ENCODE measurements around the gene PLEKHG2. TPM values are rescaled to one million over a fixed set of nuclear protein-coding genes. Genes with fewer than 3 reads are reported as not detected.

The PLEKHG2 gene
- total RNA-seq, 1 donor from 2014 or later, result 205 TPM

DNA sequence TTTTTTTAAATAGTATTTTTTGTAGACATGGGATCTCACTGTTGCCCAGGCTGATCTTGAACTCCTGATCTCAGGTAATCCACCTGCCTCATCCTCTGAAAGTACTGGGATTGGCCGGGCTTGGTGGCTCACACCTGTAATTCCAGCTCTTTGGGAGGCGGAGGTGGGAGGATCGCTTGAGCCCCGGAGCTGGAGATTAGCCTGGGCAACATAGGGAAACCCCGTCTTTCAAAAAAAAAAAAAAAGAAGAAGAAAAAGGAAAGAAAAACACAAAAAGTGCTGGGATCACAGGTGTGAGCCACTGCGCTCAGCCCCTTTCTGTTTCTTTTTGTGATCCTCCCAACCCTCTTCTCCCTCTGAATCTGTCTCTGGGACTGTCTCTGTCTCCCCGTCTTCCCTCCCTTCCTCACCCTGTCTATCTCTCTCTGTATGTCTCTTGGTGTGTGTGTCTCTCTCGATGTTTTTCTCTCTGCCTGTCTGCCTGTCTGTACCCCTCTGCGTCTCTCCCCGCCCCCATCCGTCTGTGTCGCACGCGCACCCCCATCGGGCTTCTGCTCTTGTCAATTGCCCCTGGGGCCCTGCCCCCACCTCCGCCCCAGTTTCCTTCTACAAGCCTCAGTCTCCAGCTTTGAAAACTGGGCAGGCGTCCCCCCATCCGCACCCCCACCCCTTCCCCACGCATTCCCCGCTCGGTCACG is 6.4 kb upstream of the PLEKHG2 start:
- Mint-ChIP-seq H3K4me3 (ENCODE audit: unreplicated experiment) (peak overlapping the region; percentile 91), H3K27ac (ENCODE audit: unreplicated experiment) (peak overlapping the region; percentile 60), H3K27me3 (ENCODE audit: unreplicated experiment) (peaks cover 8% of the 10 kb centered on the region), H3K9me3 (ENCODE audit: unreplicated experiment) (peaks cover 18% of the 10 kb centered on the region), H3K4me1 (ENCODE audit: low read depth, unreplicated experiment) (peaks cover 26% of the 10 kb centered on the region), H3K36me3 (ENCODE audit: unreplicated experiment) (no peaks in the 10 kb centered on the region)
- TF ChIP-seq, protein P1, sequence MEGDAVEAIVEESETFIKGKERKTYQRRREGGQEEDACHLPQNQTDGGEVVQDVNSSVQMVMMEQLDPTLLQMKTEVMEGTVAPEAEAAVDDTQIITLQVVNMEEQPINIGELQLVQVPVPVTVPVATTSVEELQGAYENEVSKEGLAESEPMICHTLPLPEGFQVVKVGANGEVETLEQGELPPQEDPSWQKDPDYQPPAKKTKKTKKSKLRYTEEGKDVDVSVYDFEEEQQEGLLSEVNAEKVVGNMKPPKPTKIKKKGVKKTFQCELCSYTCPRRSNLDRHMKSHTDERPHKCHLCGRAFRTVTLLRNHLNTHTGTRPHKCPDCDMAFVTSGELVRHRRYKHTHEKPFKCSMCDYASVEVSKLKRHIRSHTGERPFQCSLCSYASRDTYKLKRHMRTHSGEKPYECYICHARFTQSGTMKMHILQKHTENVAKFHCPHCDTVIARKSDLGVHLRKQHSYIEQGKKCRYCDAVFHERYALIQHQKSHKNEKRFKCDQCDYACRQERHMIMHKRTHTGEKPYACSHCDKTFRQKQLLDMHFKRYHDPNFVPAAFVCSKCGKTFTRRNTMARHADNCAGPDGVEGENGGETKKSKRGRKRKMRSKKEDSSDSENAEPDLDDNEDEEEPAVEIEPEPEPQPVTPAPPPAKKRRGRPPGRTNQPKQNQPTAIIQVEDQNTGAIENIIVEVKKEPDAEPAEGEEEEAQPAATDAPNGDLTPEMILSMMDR (IDR thresholded peaks at IDR 0.05; ENCODE audit: partially characterized antibody, unreplicated experiment), result no peak
- DNase-seq, result no peak

DNA sequence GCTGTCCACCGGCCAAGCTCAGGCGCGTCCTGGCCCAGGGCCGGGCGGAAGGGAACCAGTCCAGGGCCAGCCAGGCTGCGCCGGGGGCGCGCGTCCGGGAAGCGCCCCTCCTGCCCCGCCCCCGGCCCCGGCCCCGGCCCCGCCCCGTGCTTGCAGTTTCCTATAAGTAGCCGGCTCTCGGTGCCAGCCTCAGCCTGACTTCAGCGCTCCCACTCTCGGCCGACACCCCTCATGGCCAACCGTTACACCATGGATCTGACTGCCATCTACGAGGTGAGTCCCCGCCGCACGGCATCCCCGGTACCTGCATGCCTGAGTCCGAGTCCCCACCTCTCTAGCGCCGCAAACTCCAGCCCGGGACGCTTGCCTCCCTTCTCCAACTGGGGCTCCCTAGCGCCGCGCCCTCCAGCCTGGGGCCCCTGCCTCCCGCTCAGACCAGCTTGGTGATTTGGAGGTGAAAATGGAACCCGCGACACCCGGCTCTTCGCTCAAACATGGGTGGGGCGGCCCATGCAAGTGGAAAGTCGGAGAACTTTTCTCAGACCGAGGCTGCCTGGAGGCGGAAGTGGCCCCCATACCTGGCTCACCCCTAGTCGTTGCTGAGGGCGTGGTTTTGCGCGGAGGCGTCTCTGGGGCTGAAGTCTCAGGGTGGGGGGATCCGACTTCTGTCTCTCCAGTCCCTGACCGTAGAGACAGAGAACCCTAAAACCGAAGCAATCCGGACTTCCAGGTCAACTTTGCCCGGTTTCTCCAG is 5.6 kb upstream of the PLEKHG2 start, which contains the start of gene ZFP36:
Gene ZFP36 (plus strand): TSS at position 192 of the 754 bp plus-strand sequence. CDS start 58 bp downstream, at position 250.
- Mint-ChIP-seq H3K36me3 (ENCODE audit: unreplicated experiment) (no peaks in the 10 kb centered on the region), H3K27ac (ENCODE audit: unreplicated experiment) (peak within 1 kb of the TSS; percentile 60), H3K4me3 (ENCODE audit: unreplicated experiment) (peak within 1 kb of the TSS; percentile 91), H3K27me3 (ENCODE audit: unreplicated experiment) (peaks cover 12% of the 10 kb centered on the region), H3K4me1 (ENCODE audit: low read depth, unreplicated experiment) (peaks cover 24% of the 10 kb centered on the region), H3K9me3 (ENCODE audit: unreplicated experiment) (peaks cover 19% of the 10 kb centered on the region)
- TF ChIP-seq, protein P1 (IDR thresholded peaks at IDR 0.05; ENCODE audit: partially characterized antibody, unreplicated experiment), result no peak
- peak; percentile 73 for DNase-seq

DNA sequence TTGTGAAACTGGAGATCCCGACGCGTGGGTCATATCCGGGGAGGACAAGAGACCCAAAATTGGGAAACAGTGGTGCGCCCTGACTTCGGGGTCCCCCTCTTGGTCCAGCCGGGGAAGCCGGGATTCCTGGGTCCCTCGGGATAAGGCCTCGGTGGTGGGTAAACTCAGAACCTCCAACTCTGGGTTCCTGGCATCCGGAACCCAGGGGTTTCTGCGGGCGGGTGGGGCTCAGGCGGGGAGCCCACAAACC is 5.1 kb upstream of the PLEKHG2 start:
- no peak for DNase-seq
- Mint-ChIP-seq H3K9me3 (ENCODE audit: unreplicated experiment) (peaks cover 20% of the 10 kb centered on the region), H3K27me3 (ENCODE audit: unreplicated experiment) (peaks cover 16% of the 10 kb centered on the region), H3K4me3 (ENCODE audit: unreplicated experiment) (peak overlapping the region; percentile 85), H3K36me3 (ENCODE audit: unreplicated experiment) (no peaks in the 10 kb centered on the region), H3K27ac (ENCODE audit: unreplicated experiment) (no peak overlapping the region), H3K4me1 (ENCODE audit: low read depth, unreplicated experiment) (peaks cover 18% of the 10 kb centered on the region)
- TF ChIP-seq, protein P1 (IDR thresholded peaks at IDR 0.05; ENCODE audit: partially characterized antibody, unreplicated experiment), result no peak

DNA sequence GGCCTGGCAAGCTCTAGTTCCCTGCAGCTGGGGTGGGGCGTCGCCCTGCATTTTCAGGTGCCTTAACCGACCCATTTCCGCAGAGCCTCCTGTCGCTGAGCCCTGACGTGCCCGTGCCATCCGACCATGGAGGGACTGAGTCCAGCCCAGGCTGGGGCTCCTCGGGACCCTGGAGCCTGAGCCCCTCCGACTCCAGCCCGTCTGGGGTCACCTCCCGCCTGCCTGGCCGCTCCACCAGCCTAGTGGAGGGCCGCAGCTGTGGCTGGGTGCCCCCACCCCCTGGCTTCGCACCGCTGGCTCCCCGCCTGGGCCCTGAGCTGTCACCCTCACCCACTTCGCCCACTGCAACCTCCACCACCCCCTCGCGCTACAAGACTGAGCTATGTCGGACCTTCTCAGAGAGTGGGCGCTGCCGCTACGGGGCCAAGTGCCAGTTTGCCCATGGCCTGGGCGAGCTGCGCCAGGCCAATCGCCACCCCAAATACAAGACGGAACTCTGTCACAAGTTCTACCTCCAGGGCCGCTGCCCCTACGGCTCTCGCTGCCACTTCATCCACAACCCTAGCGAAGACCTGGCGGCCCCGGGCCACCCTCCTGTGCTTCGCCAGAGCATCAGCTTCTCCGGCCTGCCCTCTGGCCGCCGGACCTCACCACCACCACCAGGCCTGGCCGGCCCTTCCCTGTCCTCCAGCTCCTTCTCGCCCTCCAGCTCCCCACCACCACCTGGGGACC is 4.6 kb upstream of the PLEKHG2 start:
- H3K4me1 Mint-ChIP-seq (ENCODE audit: low read depth, unreplicated experiment), result peaks cover 18% of the 10 kb centered on the region

More for the DNA sequence above, 4.6 kb upstream of the PLEKHG2 start:
- Mint-ChIP-seq H3K27ac (ENCODE audit: unreplicated experiment) (no peak overlapping the region), H3K36me3 (ENCODE audit: unreplicated experiment) (no peaks in the 10 kb centered on the region), H3K9me3 (ENCODE audit: unreplicated experiment) (peaks cover 20% of the 10 kb centered on the region), H3K4me3 (ENCODE audit: unreplicated experiment) (no peak overlapping the region), H3K27me3 (ENCODE audit: unreplicated experiment) (peaks cover 16% of the 10 kb centered on the region)
- TF ChIP-seq, protein P1 (IDR thresholded peaks at IDR 0.05; ENCODE audit: partially characterized antibody, unreplicated experiment), result no peak
- peak; percentile 30 for DNase-seq
